NCI-H2029 treated with DMSO at 0.1 percent for 48 hours (cell line): ENCODE results near the gene FRMD5.
"Not testable (repeated sequence)": the region's sequence is repeated elsewhere in the genome, so short reads cannot be mapped to it uniquely, and the experiment has no call there.

ENCODE experiments used
- DNase-seq: peaks from one replicate; lab custom pipeline; 2025; lab: John Stamatoyannopoulos, UW

Gene FRMD5

GRCh38 chr15:44033894-44034293 is 161.2 kb downstream of the FRMD5 start:
- no peak for DNase-seq

- not testable (repeated sequence) for DNase-seq
Measured at GRCh38 chr15:44032820-44033219, 162.3 kb downstream of the FRMD5 start.

- no peak for DNase-seq
Measured at GRCh38 chr15:44029940-44030568, 165.0 kb downstream of the FRMD5 start.

GRCh38 chr15:44029003-44029402 is 166.1 kb downstream of the FRMD5 start:
- no peak for DNase-seq

- no peak for DNase-seq
Measured at GRCh38 chr15:44028349-44028748, 166.7 kb downstream of the FRMD5 start.

GRCh38 chr15:44024155-44024554 is 170.9 kb downstream of the FRMD5 start:
- no peak for DNase-seq

DNA sequence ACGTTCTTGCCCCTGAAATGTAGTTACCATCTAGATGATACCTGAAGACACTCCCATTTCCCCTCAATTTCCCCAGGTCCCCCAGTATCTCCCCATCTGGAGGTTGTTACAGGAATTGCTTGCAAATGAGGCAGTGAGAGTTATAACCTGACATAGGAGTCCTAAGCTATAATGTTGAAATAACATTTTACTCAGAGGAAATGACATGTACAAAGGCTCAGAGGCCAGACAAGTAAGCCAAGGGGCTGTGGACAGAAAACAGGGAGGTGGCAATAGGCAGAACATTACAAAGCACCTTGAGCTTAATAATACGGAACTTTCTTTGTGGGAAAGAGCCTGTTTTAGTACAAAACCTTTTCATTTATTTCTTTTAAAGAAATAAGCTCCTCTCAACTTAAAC is 171.9 kb downstream of the FRMD5 start:
- no peak for DNase-seq

DNA sequence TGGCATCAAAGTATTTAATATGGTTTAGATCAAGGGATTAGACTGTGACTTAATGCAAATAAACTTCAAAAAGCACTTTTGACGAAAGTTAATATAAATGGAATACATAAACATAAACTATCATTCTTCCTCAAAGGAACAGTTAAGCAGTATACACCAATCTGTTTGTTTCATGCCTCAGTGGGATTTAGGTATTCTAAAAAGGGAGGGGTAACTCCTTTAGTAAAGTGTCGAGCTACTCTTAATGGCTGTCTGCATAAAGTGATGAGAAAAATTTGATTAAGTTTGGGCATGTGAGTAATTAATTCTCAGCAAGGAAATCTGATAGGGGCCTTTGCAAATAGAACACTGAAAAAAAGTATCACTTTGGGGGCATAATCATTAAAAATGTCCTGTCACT is 176.9 kb downstream of the FRMD5 start:
- DNase-seq, result no peak

- DNase-seq, result no peak
Measured at GRCh38 chr15:44015545-44016305, 179.3 kb downstream of the FRMD5 start.

GRCh38 chr15:44011238-44011854 is 183.7 kb downstream of the FRMD5 start:
- DNase-seq, result no peak

DNA sequence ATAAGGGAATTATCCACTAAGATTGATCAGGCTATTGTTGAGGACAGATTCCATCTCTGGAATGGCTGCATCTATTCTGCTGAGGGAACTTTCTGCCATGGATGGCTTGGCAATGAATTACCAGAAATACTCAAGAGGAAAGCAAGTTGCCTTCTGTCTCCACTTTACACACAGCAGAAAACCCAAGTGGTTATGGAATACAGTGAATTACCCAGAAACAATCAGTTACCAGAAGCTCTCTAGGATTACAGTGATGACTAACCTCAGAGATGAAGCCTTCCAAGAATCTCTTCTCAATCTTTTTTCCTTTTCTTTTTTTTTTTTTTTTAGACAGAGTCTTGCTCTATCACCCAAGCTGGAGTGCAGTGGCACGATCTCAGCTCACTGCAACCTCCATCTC is 185.0 kb downstream of the FRMD5 start:
- DNase-seq, result no peak

DNA sequence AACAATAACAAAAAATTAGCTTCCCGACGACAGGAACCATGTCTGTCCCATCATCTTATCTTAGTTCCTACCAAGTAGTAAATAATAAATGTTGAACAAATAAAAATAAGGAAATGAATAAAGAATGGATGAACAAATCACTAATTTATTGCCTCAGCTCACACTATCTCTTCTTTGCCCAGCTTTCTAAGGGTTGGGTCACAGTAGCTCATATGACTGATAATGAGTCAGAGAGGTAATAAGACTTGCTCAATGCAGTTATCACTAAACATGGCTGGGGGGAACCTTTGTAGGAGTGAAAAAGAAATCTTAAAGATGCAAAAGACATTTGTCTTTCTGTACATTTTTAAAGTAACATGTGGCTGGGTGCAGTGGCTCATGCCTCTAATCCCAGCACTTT is 186.0 kb downstream of the FRMD5 start:
- no peak for DNase-seq

DNA sequence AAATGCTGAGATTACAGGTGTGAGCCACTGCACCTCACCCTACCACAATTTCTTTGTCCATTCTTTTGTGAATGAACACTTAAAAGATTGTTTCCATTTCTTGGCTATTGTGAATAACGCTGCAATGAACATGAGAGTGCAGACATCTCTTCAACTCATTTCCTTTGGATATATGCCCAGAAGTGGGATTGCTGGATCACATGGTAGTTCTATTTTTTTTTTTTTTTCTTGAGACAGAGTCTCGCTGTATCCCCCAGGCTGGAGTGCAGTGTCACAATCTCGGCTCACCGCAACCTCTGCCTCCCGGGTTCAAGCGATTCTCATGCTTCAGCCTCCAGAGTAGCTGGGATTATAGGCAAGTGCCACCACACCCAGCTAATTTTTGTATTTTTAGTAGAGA is 194.8 kb downstream of the FRMD5 start:
- DNase-seq, result not testable (repeated sequence)

- DNase-seq, result no peak
Measured at GRCh38 chr15:43998607-43999006, 196.5 kb downstream of the FRMD5 start.

- DNase-seq, result no peak
Measured at GRCh38 chr15:43991206-43991605, 203.9 kb downstream of the FRMD5 start.

- no peak for DNase-seq
Measured at GRCh38 chr15:43989938-43990337, 205.1 kb downstream of the FRMD5 start.

GRCh38 chr15:43988900-43989299 is 206.2 kb downstream of the FRMD5 start:
- DNase-seq, result no peak

- DNase-seq, result no peak
Measured at GRCh38 chr15:43987924-43988323, 207.1 kb downstream of the FRMD5 start.

- no peak for DNase-seq
Measured at GRCh38 chr15:43985976-43986680, 208.9 kb downstream of the FRMD5 start.

- DNase-seq, result no peak
Measured at GRCh38 chr15:43981576-43981975, 213.5 kb downstream of the FRMD5 start.

DNA sequence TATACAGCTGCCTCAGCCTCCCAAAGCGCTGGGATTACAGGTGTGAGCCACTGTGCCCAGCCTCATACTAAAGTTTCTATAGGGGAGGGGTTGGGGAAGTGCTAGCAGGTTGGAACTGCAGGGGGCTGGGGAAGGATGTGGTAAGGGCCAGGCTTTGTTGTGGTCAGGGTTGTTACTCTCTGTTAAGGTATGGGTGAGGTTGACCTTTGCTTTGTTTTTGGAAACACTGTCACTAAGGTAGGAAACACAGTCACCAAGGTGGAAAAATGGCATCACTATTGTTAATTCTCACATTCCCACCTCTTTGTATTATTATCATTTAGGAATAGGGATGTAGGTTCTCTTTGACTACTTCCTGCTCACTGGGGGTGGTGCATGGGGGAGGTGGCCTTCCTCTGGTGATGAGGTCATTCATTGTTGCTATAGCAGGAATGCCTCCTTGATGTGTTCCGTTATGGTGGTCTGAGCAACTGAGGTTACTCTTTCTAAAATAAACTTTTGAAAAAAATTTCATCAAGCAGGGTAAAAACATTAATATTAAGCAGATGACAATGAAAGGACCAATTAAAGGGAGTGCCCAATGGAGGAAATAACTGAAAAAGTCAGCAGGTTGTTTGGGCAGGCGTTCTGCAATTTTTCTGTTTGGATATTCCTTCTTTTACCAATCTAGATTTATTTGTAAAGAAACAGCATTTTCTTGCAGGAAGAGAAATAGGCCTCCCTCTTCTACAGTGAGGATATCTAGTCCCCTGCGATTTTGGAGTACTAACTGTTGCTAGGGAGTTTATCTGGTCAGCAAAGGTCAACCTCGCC is 217.8 kb downstream of the FRMD5 start:
- DNase-seq, result no peak

- DNase-seq, result no peak
Measured at GRCh38 chr15:43975770-43976169, 219.3 kb downstream of the FRMD5 start.
